ENCODE results near the gene LRP1B.
"Not testable (repeated sequence)": the region's sequence is repeated elsewhere in the genome, so short reads cannot be mapped to it uniquely, and the experiment has no call there.

The LRP1B gene

GRCh38 chr2:140577453-140577852 is 1553.4 kb downstream of the LRP1B start:
- DNase-seq, result no peak

GRCh38 chr2:140567734-140568133 is 1563.1 kb downstream of the LRP1B start:
- no peak for DNase-seq

- DNase-seq, result no peak
These were observed 1565.1 kb downstream of the LRP1B start for GRCh38 chr2:140565756-140566155.

- DNase-seq, result no peak
These were observed 1575.1 kb downstream of the LRP1B start for GRCh38 chr2:140555701-140556100.

GRCh38 chr2:140552634-140553033 is 1578.2 kb downstream of the LRP1B start:
- no peak for DNase-seq

- no peak for DNase-seq
These were observed 1579.5 kb downstream of the LRP1B start for GRCh38 chr2:140551287-140551686.

GRCh38 chr2:140550821-140551220 is 1580.0 kb downstream of the LRP1B start:
- DNase-seq, result no peak

GRCh38 chr2:140544769-140545168 is 1586.0 kb downstream of the LRP1B start:
- DNase-seq, result not testable (repeated sequence)

- DNase-seq, result no peak
These were observed 1588.2 kb downstream of the LRP1B start for GRCh38 chr2:140542627-140543026.

- DNase-seq, result no peak
These were observed 1591.5 kb downstream of the LRP1B start for GRCh38 chr2:140539242-140539875.

- no peak for DNase-seq
These were observed 1601.1 kb downstream of the LRP1B start for GRCh38 chr2:140529706-140530105.

GRCh38 chr2:140528982-140529381 is 1601.8 kb downstream of the LRP1B start:
- DNase-seq, result no peak

GRCh38 chr2:140526575-140526974 is 1604.2 kb downstream of the LRP1B start:
- no peak for DNase-seq

GRCh38 chr2:140512106-140512505 is 1618.7 kb downstream of the LRP1B start:
- no peak for DNase-seq

GRCh38 chr2:140509765-140510164 is 1621.1 kb downstream of the LRP1B start:
- no peak for DNase-seq

GRCh38 chr2:140508756-140509155 is 1622.1 kb downstream of the LRP1B start:
- DNase-seq, result no peak

- DNase-seq, result no peak
These were observed 1624.2 kb downstream of the LRP1B start for GRCh38 chr2:140506606-140507005.

- DNase-seq, result no peak
These were observed 1626.2 kb downstream of the LRP1B start for GRCh38 chr2:140504601-140505000.

GRCh38 chr2:140502951-140503630 is 1627.7 kb downstream of the LRP1B start:
- DNase-seq, result no peak

- no peak for DNase-seq
These were observed 1632.5 kb downstream of the LRP1B start for GRCh38 chr2:140498360-140498759.

- no peak for DNase-seq
These were observed 1634.1 kb downstream of the LRP1B start for GRCh38 chr2:140496714-140497113.

- no peak for DNase-seq
These were observed 1638.9 kb downstream of the LRP1B start for GRCh38 chr2:140491876-140492275.

- no peak for DNase-seq
These were observed 1641.6 kb downstream of the LRP1B start for GRCh38 chr2:140489193-140489592.

- DNase-seq, result no peak
These were observed 1649.7 kb downstream of the LRP1B start for GRCh38 chr2:140481136-140481535.

- DNase-seq, result no peak
These were observed 1657.0 kb downstream of the LRP1B start for GRCh38 chr2:140473851-140474250.

Data from stimulated activated naive CD4-positive, alpha-beta T cell (primary cell).